ENCODE measurements around the gene GLRX.
"Not testable (repeated sequence)": the region's sequence is repeated elsewhere in the genome, so short reads cannot be mapped to it uniquely, and the experiment has no call there.

The GLRX gene

GRCh38 chr5:95851141-95851540 lies 28.6 kb upstream of the GLRX start:
- not testable (repeated sequence) for DNase-seq

GRCh38 chr5:95850391-95850894 lies 27.9 kb upstream of the GLRX start:
- DNase-seq: no peak

DNA sequence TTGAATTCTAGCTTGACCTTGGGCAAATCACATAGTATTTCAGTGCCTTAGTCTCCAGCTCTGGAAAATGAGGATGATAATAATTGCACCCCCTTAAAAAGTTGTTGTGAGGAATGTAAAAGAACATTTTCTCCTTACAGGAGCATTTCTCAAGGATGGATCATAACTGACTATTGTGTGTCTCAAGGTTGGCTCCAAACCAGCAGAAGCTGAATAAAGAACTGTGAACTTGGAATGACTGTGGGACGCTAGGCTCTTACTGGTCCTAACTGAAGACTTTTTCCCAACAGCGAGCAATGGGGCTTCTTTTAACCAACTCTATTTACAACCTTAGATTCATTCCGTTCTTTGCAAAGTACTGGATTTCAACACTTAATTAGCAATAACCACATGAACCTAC lies 26.2 kb upstream of the GLRX start:
- no peak for DNase-seq

- DNase-seq: no peak
Observed at GRCh38 chr5:95847261-95847592, 24.7 kb upstream of the GLRX start.

DNA sequence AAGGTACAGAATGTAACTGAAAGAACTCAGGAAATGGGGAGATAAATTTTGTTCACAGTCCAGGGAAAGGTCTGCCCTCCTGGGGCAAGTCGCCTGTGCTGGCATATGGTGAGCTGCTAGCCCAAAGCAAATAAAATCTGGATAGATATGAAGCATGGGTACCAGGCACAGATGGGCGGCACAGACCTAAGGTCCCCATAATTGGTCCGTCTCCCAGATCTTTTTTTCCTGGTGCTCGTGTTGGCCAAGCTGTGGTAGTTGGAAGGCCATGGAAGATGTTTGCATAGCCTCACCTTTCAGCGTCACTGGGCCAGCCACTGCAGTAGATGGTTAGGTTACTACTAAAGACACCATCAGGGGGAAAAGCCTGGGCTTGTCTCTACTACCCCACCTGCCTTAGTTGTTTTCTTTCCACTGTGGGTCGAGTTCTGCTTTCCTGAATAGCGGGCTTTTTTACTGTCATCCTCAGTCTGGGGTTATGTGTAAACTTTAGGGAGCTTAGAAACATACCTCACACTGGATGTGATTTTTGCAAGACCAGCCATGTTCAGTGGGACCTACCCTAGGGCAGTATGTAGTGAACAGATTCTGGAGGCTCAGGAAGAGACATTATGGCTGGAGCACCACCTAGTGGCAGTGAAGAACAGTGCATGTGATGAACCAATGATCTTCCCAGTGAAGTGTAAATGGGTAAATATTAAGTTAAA lies 24.2 kb upstream of the GLRX start:
- DNase-seq: no peak

GRCh38 chr5:95845391-95845790 lies 22.9 kb upstream of the GLRX start:
- DNase-seq: no peak

DNA sequence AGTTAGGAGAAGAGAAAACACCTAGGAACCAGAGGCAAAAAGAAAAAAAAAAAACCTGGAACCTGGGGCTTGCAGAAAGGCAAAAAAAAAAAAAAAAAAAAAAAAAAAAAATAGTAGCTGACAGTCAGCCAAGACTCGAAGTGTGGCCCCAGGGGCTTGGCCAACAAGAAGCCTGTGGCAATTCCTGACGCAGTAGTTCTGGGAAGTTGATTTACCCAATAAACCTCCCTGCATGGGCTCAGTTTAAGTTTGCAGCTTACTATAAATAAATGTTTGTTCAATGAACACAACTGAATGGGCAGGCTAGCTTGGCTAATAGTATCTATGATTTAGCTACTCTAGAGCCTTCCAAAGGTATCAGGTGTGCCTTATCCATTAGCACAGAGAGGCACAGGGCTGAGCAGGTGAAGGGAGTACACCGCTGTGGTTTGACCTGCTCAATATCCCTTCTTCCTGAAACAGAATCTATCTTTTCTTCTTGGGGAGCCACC lies 21.3 kb upstream of the GLRX start:
- DNase-seq: no peak

- DNase-seq: no peak
Observed at GRCh38 chr5:95842854-95843544, 20.5 kb upstream of the GLRX start.

DNA sequence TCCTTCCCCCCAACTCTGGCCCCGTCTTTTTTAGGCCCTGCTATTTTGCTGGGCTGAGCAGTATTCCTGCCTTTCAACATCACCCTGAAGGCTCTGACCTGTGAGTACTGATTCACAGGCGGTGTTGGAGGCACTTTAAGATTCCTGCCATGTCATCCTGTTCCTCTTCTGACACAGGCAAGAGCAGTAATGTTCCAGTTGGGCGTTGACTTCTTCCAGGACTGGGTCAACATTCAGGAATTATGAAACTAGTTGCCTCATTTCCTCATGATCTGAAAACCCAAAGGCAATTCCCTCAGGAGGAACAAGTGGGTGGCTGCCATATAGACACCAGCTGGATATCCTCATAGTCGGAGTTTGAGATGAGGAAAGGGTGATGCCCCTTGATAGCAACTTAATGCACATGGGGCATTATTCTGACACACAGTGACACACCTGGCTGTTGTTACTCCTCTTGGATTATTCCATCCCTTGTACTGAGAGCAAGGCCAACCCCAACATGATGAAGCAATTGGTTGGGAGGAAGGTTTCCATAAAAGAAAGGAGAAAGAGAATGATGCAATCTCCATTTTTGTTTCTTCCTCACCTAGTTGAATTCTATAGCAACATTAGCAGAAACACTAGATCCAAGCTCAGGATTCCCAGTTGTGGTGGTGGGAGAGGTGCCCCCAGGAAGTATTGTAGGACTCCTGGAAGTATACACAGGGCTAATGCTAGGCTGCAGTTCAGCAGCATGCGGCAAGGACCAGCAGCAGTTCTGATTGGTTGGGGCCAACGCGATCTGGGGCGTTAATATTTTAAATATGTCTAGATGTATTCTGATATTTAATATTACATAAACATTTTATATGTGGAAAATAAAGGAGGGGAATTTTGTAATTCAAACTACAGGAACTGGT lies 19.6 kb upstream of the GLRX start:
- no peak for DNase-seq

DNA sequence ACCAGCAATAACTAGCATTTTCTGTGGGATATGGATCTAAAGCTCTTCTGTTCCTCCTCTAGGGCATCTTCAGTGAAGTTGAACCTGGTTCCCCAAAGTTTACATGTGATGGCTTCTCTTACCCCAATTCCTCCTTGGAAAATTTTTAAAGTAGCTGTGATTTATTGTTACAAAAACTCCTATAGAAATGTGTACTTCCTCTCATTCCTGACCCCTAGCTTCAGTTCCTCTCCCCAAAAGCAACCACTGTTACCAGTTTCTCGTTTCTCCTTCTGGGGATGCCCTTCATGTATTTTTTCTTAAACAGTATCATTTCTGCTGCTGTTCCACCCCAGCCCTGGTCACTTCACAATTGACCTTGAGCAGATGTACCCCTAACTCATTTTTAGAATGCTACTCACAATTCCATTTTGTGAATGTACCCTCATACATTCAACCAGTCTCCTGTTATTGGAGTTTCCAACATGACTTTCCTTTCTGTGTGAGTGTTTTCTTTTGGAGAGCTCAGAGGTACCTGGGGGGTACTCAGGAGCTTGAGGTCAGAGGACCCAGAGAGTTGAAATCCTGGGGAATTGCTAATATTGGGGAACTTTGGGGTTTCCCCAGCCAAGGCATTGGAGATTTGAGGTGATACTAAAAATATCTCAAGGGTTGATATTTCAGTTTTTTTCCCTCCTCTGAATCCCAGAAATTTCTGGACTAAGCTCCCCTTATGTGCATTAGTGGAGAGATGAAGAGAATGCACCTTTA lies 18.6 kb upstream of the GLRX start:
- no peak for DNase-seq

GRCh38 chr5:95839658-95840057 lies 17.1 kb upstream of the GLRX start:
- no peak for DNase-seq

DNA sequence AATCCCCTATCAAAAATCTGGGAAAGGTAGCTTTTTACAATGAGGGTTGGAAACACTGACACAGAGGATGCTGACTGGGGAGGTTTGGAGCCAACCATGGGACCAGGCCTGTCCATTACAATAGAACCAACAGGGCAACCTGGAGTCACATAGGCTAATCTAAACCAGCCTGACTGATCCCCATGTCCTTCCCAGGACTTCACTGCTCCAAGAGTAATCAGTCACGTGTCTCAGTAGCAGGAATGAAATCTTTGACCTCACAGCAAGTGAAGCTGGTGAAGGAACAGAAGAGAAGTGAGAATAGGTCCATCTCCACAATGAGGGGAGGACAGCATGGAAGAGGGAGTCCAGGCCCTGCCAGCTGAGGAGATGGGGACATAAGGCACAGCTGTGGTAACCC lies 16.0 kb upstream of the GLRX start:
- DNase-seq: no peak

GRCh38 chr5:95838001-95838520 lies 15.5 kb upstream of the GLRX start:
- no peak for DNase-seq

DNA sequence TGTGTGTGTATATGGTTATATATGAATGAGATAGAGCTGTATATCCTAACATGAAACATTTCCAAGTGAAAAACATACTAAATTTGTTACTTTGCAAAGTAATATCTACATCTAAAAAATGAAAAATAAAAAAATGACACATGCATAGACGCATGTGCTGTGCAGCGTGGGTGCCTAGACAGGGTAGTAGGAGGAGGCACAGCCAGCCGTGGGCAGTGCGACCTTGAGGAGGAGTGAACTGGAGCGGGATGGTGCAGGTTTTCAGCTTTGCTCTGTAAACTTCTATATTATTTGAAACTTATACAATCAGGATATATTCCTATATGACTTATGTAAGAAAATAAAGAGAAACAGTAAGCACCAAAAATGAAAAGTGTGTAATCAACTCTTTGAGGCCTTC lies 15.0 kb upstream of the GLRX start:
- DNase-seq: no peak

DNA sequence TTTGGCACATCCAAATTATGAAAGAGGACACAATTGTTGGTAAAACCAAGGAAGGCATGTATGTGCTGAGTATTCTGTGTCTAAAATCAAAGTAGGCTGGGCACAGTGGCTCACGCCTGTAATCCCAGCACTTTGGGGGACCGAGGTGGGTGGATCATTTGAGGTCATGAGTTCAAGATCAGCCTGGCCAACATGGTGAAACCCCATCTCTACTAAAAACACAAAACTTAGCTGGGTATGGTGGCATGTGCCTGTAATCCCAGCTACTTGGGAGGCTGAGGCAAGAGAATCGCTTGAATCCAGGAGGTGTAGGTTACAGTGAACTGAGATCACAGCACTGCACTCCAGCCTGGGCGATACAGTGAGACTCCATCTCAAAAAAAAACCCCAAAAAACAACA lies 14.4 kb upstream of the GLRX start:
- DNase-seq: not testable (repeated sequence)

GRCh38 chr5:95836544-95836943 lies 14.0 kb upstream of the GLRX start:
- DNase-seq: no peak

DNA sequence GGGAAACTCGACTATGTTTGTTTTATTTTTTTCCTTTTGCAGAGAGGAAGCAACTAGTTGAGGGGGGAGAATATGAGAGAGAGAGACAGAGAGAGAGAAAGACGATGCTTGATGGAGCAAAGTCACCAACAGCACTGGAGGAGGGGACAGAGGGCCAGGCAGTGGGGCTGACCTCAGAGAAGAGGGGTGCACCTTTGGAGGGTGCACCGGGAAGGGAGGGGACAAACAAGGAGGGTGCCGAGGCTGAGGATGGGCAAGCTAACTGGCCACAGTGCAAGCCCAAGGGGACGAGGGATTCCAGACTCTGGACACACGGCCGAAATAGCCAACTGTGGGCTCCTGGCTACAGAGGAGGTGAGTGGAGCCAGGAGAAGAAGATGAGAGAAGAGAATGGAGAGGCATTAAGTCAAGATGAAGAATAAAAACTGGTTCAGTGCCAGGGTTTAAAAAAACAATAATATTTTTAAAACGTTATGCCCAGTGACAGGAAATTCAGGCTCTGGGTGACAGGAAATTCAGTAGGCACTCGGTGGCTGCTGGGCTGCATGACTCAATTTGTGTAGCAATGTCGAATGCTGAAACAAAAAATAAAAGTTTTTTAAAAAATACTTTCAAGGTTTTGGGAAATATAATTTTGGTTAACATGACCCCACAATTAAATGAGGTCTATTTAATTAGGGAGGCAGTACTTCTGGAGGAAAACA lies 13.3 kb upstream of the GLRX start:
- no peak for DNase-seq

- no peak for DNase-seq
Observed at GRCh38 chr5:95832664-95833063, 10.1 kb upstream of the GLRX start.

DNA sequence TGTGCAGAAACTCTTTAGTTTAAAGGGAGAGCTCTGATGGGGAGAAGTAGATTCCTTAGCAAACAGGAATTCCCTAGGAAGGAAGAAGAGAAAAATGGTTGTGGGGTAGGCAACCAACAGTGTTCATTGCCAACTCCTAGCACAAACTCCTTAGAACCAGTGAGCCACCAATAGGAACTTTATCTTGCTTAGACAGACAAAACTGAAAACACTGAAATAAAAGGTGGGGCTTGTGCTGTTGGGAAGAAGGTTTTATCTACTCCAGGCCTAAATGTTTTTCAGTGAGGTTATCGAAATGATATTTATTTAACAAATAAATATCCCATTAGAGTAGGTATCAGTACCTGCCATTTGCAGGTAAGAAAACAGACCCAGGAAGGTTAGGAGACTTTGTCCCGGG lies 7.7 kb upstream of the GLRX start:
- no peak for DNase-seq

GRCh38 chr5:95827892-95828246 lies 5.3 kb upstream of the GLRX start:
- DNase-seq: no peak

DNA sequence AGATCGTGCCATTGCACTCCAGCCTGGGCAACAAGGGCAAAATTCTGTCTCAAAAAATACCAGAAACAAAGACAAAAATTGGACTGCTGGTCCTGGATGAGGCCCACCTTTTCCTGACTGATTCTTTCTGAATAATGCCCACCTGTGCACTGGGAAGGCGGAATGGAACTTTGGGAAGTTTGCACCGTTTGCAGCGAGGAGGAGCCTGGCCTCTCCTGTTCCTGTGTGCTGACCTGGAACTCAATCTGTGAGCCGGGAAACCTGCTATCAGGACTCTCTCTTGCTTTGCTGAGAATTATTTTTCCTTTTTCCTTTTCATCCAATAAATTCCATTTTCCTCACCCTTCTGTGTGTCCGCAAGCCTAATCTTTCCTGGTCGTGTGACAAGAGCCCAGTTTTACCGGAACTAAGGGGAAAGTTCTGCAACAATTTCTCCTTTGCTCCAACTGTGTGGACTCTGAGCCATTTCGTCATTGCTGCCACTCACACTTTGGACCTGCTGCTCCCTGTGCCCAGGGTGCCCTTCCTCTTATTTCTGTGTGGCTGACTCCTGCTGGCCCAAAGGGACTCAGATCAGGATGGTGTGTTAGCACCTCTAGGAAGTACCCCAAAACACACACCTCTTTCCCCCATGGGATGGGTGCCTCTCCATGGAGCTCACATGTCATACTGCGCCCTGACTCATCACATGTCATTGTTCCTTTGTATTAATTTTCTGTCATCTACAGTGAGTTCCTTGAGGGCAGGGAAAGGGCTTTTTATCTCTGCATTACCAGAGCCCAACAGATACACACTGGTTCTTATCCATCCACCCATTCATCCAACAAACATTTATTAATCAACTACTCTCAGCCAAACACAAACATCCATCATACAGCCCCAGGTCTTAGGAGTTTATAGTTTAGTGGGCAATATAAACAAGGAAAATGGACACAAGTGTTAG lies 4.7 kb upstream of the GLRX start:
- DNase-seq: no peak
